GM12874 (cell line): ENCODE measurements around the gene SLC6A3.

Experiments
- TF ChIP-seq, protein P1 (sequence below): IDR thresholded peaks from 2 replicates; pipeline ENCODE4 v1.5.1; 2011; ENCODE audit warnings: low read depth, mild to moderate bottlenecking, control low read depth, low read length, moderate library complexity; ENCODE audit not compliant: insufficient read depth

Gene SLC6A3

DNA sequence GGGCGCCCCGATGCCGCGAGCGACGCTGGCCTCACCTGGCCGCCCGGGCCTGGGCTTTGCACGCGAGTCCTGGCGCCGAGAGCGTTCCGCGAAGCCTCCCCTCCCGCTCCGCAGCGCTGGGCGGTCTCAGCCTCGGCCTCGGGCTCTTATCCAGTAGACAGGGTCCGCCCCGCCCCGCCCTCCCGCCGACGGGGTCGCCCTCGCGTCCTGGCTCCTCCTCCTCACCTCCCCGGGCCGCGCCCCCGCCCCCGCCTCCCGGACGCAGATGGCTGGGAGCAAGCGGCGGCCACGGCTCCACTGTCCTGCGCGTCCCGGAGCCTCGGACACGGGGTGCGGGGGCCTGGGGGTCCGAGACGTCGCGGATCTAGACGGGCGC, at the start of gene SLC6A3:
TSS of gene SLC6A3 (minus strand) at position 128 of the 376 bp plus-strand sequence. CDS start 2,243 bp downstream, outside the sequence.
- TF ChIP-seq, protein P1, sequence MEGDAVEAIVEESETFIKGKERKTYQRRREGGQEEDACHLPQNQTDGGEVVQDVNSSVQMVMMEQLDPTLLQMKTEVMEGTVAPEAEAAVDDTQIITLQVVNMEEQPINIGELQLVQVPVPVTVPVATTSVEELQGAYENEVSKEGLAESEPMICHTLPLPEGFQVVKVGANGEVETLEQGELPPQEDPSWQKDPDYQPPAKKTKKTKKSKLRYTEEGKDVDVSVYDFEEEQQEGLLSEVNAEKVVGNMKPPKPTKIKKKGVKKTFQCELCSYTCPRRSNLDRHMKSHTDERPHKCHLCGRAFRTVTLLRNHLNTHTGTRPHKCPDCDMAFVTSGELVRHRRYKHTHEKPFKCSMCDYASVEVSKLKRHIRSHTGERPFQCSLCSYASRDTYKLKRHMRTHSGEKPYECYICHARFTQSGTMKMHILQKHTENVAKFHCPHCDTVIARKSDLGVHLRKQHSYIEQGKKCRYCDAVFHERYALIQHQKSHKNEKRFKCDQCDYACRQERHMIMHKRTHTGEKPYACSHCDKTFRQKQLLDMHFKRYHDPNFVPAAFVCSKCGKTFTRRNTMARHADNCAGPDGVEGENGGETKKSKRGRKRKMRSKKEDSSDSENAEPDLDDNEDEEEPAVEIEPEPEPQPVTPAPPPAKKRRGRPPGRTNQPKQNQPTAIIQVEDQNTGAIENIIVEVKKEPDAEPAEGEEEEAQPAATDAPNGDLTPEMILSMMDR, result no peak

DNA sequence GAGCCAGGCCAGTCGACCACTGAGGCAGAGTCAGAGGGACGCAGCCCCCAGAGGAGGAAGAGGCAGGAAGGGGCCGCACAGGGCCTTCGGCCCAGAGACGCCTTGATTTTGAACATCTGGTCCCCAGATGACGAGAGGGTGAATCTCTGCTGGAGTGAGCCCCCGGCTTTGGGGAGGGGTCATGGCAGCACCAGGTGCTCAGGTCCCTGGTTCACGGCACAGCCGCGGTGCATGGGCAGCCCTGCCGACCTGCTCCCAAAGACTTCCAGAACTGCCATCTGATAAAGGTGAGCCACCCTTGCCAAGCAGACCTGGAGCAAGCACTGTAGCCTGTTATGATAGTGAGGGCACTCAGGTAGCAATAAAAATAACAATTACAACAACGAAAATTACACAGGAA, 48.7 kb upstream of the SLC6A3 start:
- TF ChIP-seq, protein P1, result no peak

DNA sequence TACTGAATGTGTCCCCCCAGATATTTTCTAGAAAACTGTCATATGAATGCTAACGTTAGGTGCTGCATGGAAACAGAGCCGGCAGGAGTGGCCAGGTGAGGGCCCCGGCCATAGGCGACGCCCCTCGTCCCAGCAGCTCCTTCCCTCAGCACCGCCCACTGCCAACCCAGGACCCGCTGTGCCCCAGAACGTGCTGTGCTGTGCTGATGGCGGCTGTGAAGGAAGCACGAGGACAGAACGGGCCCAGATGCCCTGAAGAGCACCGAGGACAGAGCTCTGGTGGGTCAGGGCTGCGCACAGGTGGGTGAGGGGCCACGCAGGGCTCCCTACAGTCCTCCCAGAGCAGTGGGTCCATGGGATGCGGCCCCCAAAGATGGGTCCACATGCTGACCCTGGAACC, 48.2 kb upstream of the SLC6A3 start:
- TF ChIP-seq, protein P1, result no peak

DNA sequence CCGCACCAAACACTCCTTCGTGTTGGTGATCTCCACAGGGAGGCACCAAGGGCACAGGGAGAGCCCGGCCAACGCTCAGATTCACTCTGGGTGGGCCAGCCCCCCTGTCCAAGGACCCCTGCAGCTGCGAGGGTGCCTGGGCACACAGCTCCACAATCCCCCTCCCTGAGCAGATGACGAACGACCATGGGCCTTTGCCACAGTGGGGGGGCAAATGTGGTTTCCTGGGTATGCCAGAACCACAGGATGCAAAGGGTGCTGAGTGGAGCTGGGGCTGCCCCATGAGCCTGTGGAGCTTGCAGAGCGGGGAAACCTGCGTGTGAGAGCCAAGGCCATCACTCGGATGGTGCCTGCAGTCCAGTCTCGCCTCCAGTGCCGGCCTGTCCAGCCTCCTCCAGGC, 47.5 kb upstream of the SLC6A3 start:
- TF ChIP-seq, protein P1, result no peak

DNA sequence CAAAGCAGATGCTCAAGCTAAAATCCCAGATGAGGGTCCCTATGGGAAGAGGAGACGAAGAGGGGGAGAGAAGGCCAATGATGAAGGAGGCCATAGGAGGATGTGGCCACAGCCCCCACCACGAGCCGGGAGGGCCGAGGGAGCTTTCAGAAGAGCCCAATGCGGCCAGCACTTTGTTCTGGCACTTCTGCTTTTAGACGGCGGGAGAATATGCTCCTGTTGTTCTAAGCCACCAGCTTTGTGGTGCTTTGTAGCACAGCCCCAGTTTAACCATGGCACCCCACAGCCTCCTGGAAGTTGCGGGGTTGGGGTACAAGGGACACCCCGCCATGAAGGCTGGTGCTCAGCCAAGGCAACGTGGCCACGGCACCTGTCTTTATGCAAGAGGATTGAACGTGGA, 45.1 kb upstream of the SLC6A3 start:
- TF ChIP-seq, protein P1, result no peak

DNA sequence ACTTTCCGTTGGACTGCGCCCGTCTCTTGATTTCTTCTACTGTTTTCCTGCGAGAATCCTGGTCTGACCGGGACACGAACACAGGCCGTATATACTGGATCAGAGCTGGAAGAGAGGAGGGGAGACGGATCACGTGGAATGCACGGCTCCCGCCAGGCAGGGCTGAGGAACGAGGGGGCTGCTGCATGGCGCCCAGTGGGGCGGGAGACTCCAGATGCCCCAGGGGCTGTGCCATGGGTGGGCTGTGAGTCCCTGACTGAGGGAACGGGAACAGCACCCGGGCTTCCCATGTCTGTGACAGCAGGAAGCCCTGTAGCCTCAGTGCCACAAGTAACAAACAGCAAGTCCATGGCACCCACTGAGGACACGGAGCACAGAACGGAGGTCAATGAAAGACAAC, 44.5 kb upstream of the SLC6A3 start:
- TF ChIP-seq, protein P1, result no peak

DNA sequence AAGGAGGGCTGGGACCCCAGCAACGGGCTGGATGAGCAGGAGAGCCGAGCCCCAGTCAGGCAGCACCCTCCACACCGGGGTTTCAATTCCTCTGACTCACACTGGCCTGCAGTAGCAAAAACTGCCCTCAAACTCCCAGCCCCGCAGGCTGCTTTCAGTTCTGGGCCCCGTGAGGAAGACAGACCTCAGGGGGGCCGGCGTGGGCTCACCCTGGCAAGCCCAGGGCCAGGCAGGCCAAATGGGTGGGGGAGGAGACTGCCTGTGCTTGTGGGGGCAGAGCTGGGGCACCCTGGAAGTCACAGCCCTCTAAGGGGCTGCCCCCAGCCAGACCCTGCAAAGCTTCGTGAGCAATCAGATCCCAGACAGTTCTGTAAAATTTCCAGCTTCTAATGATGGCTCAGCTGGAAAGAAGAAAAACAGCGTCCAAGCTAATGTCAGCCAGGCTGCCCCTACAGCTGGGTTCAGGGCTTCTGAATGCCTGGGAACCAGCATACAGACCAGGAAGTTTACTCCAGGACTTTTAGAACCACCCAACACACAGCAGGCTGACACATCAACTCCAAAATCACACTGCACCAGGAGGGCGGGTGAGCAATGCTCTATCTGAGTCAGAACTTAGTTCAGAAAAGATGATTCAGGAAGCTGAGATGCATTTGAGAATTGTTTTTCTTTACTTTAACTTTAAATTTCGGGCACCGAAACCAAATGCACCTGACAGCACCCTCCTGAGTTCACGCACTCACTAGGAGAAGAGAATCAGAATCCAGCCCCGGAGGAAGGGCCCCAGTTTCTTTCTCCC, 43.8 kb upstream of the SLC6A3 start:
- TF ChIP-seq, protein P1, result no peak
